GM12801 (cell line): ENCODE data around the gene CENPU.

Source experiments
- TF ChIP-seq, protein P1 (sequence below): IDR thresholded peaks from one replicate; pipeline ENCODE4 v1.5.1; 2011; ENCODE audit warnings: control low read depth; ENCODE audit not compliant: insufficient read length; ENCODE audit errors: extremely low read depth

Gene CENPU

GRCh38 chr4:184669251-184669650, 64.6 kb downstream of the CENPU start:
- TF ChIP-seq, protein P1, sequence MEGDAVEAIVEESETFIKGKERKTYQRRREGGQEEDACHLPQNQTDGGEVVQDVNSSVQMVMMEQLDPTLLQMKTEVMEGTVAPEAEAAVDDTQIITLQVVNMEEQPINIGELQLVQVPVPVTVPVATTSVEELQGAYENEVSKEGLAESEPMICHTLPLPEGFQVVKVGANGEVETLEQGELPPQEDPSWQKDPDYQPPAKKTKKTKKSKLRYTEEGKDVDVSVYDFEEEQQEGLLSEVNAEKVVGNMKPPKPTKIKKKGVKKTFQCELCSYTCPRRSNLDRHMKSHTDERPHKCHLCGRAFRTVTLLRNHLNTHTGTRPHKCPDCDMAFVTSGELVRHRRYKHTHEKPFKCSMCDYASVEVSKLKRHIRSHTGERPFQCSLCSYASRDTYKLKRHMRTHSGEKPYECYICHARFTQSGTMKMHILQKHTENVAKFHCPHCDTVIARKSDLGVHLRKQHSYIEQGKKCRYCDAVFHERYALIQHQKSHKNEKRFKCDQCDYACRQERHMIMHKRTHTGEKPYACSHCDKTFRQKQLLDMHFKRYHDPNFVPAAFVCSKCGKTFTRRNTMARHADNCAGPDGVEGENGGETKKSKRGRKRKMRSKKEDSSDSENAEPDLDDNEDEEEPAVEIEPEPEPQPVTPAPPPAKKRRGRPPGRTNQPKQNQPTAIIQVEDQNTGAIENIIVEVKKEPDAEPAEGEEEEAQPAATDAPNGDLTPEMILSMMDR, result no peak

DNA sequence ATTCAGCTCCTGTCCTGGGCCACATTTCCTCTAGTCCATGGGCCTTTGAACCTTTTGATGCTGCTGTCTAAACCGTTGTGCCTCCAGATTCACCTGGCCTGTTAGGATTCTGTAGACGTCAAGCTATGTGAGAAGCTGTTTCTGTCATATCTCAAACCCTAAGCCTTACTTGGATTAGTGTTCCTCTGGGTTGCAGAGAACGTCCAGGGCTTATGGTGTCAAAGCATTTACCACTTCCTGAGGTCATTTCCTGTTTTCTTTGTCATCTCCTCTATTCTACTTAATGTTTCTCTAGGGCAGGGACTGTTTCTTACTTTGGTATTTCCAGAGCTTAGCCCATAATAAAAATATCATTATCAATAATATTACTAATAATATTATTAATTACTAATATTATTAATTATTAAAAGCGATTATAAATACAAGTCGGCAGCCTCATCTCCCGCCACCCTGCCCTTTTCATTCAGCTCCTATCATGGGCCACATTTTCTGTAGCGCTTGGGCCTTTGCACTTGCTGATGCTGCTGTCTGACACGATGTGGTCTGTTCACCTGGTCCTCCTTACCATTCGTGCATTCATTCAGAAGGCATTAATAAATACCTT, 65.3 kb downstream of the CENPU start:
- TF ChIP-seq, protein P1, result no peak

GRCh38 chr4:184668096-184668495, 65.8 kb downstream of the CENPU start:
- TF ChIP-seq, protein P1, result no peak

GRCh38 chr4:184666670-184667069, 67.2 kb downstream of the CENPU start:
- TF ChIP-seq, protein P1, result no peak

GRCh38 chr4:184664445-184665210, 69.3 kb downstream of the CENPU start:
- TF ChIP-seq, protein P1, result no peak

DNA sequence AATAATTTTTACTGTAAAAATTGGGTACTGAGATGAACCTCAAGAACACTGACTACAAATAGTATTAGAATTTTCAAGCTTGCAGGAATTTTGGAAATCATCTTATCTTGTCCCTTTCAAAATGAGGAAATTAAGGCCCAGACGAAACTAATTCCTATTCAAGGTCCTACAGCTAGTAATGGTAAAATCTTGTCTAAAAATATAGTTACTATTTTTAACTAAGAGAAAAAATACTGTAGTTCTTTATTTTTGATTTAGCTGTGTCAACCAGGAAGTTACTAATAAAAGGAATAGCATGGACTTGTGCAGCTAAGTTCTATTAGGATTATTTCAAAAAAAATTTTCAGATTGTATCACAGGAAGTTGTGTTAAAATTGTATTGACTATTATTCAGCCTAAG, 71.7 kb downstream of the CENPU start:
- TF ChIP-seq, protein P1, result no peak

GRCh38 chr4:184660978-184661377, 72.9 kb downstream of the CENPU start:
- TF ChIP-seq, protein P1, result no peak
